Colonic mucosa (tissue), 4 donors: ENCODE measurements around the gene PRKCB. TPM values are rescaled to one million over a fixed set of nuclear protein-coding genes. Genes with fewer than 3 reads are reported as not detected.

ENCODE experiments used
- DNase-seq: peaks from one replicate; pipeline ENCODE4 v3.0.0-alpha.2; 2020
- H3K27ac ChIP-seq: fragments of 200-600 bp; one replicate; pipeline ENCODE4 v1.8.0; 2021
- H3K27me3 ChIP-seq: fragments of 200-600 bp; one replicate; pipeline ENCODE4 v1.8.0; 2021
- H3K36me3 ChIP-seq: fragments of 200-600 bp; one replicate; pipeline ENCODE4 v1.8.0; 2021
- H3K4me1 ChIP-seq: fragments of 200-600 bp; one replicate; pipeline ENCODE4 v1.8.0; 2021; ENCODE audit warnings: mild to moderate bottlenecking
- H3K4me3 ChIP-seq: fragments of 200-600 bp; one replicate; pipeline ENCODE4 v1.8.0; 2021
- H3K9ac ChIP-seq, 2 donors: one replicate each; pipeline ENCODE4 v1.7.0; 2013; ENCODE audit warnings: control low read depth in 2 of 2, low read depth in 2 of 2, low read length in 2 of 2
- H3K9me3 ChIP-seq: fragments of 200-600 bp; one replicate; pipeline ENCODE4 v1.8.0; 2021
- intact Hi-C: fragments of 100-400 bp; cut with DNase I; formaldehyde crosslinking; loops from one replicate; pipeline ENCODE4 v1.14.1; 2022
- total RNA-seq, 2 donors: library from RNA; stranded (reverse); fragmentation: NEBNext Ultra II Directional in 1 of 2; extraction: Animal tissue kit (Norgen Biotek cat#: 25700) in 1 of 2; gene quantifications; one replicate each; pipeline ENCODE4 v1.2.1, GENCODE V29; 2021
- TF ChIP-seq, protein P1 (sequence below): fragments of 200-600 bp; IDR thresholded peaks from one replicate; pipeline ENCODE4 v1.8.0; 2022; ENCODE audit warnings: antibody characterized with exemption, mild to moderate bottlenecking
- donor health status: healthy.
- donor health status: DM: no; HTN: no; CAD: no.
- donor health status: DM: no; HTN: no; CAD: no.

PRKCB gene
- total RNA-seq, 2 donors from 2014 or later: 2.5 to 10.7 TPM

DNA sequence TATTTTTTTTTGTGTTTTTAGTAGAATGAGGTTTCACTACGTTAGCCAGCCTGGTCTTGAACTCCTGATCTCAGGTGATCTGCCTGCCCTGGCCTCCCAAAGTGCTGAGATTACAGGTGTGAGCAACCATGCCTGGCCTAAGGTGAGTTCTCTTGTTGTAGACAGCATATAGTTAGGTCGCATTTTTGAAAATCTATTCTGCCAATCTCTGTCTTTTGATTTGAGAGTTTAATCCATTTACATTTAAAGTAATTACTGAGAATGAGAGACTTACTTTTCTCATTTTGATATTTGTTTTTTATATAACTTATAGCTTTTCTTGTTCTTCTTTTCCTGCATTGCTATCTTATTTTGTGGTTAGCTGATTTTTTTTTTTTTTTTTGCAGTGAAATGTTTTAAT lies 6.3 kb upstream of the PRKCB start:
- no peaks in the 10 kb centered on the region for H3K27me3 ChIP-seq
- TF ChIP-seq, protein P1, sequence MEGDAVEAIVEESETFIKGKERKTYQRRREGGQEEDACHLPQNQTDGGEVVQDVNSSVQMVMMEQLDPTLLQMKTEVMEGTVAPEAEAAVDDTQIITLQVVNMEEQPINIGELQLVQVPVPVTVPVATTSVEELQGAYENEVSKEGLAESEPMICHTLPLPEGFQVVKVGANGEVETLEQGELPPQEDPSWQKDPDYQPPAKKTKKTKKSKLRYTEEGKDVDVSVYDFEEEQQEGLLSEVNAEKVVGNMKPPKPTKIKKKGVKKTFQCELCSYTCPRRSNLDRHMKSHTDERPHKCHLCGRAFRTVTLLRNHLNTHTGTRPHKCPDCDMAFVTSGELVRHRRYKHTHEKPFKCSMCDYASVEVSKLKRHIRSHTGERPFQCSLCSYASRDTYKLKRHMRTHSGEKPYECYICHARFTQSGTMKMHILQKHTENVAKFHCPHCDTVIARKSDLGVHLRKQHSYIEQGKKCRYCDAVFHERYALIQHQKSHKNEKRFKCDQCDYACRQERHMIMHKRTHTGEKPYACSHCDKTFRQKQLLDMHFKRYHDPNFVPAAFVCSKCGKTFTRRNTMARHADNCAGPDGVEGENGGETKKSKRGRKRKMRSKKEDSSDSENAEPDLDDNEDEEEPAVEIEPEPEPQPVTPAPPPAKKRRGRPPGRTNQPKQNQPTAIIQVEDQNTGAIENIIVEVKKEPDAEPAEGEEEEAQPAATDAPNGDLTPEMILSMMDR: no peak
- H3K36me3 ChIP-seq: no peaks in the 10 kb centered on the region
- H3K4me3 ChIP-seq: no peak overlapping the region
- H3K4me1 ChIP-seq: peaks cover 3% of the 10 kb centered on the region
- H3K9ac ChIP-seq: no peak overlapping the region
- H3K27ac ChIP-seq: no peak overlapping the region
- no peaks in the 10 kb centered on the region for H3K9me3 ChIP-seq
- intact Hi-C loops: no loop called here
- DNase-seq: no peak

DNA sequence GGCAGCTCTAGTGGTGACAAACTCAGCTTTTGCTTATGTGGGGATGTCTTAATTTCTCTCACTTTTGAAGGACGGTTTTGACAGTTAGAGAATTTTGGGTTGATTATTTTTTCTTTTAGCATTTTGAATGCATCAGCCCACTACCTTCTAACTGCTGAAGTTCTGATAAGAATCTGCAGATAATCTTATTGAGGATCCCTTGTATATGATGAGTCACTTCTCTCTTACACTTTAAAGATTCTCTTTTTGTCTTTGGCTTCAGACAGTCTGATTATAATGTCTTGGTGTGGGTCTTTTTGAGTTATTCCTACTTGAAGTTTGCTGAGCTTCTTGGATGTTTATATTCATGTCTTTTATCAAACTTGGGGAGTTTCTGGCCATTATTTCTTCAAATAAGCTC lies 5.5 kb upstream of the PRKCB start:
- no peak overlapping the region for H3K4me3 ChIP-seq
- intact Hi-C loops: no loop called here
- H3K4me1 ChIP-seq: peaks cover 3% of the 10 kb centered on the region
- no peak for DNase-seq
- no peak overlapping the region for H3K9ac ChIP-seq
- H3K9me3 ChIP-seq: no peaks in the 10 kb centered on the region
- H3K36me3 ChIP-seq: no peaks in the 10 kb centered on the region
- H3K27ac ChIP-seq: no peak overlapping the region
- TF ChIP-seq, protein P1: no peak
- H3K27me3 ChIP-seq: no peaks in the 10 kb centered on the region

DNA sequence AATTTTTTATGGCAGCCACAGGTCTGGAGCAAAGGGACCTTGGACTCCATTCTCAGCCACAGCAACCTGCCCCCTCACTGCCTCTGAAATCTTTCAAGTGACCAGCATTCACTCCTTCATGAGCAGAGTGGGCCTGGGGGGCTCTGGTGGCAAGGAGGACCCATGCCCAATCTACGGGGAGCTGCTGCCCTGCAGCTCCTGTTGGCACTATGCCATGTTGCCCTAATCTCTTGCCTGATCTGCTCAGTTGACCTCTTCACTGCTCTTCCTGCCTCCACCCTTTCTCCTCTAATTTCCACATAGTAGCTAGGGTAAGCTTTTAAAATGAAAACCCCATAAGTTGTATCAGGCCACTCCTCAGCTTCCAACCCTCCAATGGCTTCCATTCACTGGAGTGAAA lies 2.9 kb upstream of the PRKCB start:
- H3K36me3 ChIP-seq: no peaks in the 10 kb centered on the region
- intact Hi-C loops: no loop called here

DNA sequence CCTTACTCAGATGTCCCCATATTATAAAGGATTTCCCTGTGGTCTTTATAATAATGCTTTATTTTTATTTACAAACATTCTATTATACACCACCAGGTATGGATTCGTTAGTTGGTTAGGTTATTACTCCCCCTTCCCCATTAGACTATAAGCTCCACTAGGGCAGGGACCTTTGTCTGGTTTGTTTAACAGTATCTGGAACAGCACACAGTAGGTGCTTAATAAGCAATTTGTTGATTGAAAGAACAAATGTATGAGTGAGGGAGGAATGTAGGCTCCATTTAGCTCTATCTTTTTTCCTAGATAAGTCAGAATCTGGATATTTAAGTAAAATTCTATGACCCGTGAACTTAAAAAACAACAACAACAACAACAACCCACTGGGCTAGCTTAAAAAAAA lies 2.3 kb upstream of the PRKCB start:
- no peak overlapping the region for H3K9ac ChIP-seq
- intact Hi-C loops: no loop called here
- no peaks in the 10 kb centered on the region for H3K4me1 ChIP-seq
- no peak overlapping the region for H3K27ac ChIP-seq
- H3K9me3 ChIP-seq: no peaks in the 10 kb centered on the region
- H3K4me3 ChIP-seq: no peak overlapping the region
- no peaks in the 10 kb centered on the region for H3K36me3 ChIP-seq
- H3K27me3 ChIP-seq: peaks cover 15% of the 10 kb centered on the region
- no peak for DNase-seq
- TF ChIP-seq, protein P1: no peak

More for the DNA sequence above, 2.9 kb upstream of the PRKCB start:
- H3K27me3 ChIP-seq: peaks cover 15% of the 10 kb centered on the region
- H3K27ac ChIP-seq: no peak overlapping the region
- H3K9ac ChIP-seq: no peak overlapping the region
- TF ChIP-seq, protein P1: no peak
- DNase-seq: no peak
- H3K9me3 ChIP-seq: no peaks in the 10 kb centered on the region
- no peaks in the 10 kb centered on the region for H3K4me1 ChIP-seq
- H3K4me3 ChIP-seq: no peak overlapping the region

DNA sequence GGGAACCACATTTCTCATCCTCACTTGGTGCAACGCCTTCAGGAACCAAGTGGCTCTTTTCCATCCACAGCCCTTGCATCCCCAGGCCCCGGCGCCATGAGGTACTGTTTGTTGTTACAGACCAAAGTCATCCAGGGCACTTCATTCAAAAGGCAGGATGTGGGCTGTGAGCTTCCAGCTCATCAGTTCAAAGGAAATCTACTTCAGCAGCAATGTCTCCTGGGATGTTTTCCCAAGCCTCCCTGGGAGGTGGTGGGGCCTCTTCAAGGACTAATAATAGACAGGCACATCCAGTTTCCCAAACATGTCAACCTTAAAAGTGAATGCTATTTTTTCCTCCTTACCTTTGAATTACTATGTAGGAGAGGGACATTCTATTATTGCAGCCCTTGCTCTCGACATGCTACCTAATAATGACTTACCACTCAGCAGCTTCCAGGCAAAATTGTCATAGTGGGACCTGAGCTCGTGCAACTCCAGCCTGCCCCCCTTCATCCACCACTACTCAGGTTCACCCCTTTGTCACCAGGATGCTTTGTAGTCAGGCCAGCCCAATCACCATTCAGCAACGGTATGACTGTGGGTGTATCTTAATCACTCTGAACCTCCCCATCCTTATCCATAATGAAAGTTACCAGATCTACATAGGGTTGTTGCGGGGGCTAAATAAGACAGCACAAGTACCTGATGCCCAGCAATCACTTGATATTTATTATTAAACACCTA lies 1.7 kb upstream of the PRKCB start:
- H3K9me3 ChIP-seq: no peaks in the 10 kb centered on the region
- H3K9ac ChIP-seq: no peak overlapping the region
- peaks cover 15% of the 10 kb centered on the region for H3K27me3 ChIP-seq
- intact Hi-C loops: no loop called here
- H3K36me3 ChIP-seq: no peaks in the 10 kb centered on the region
- H3K4me3 ChIP-seq: no peak overlapping the region
- DNase-seq: no peak
- no peaks in the 10 kb centered on the region for H3K4me1 ChIP-seq
- TF ChIP-seq, protein P1: no peak
- H3K27ac ChIP-seq: no peak overlapping the region
